Epithelial cell of proximal tubule (primary cell): Measurements from ENCODE around the gene PPP1CB. TPM values are rescaled to one million over a fixed set of nuclear protein-coding genes. Genes with fewer than 3 reads are reported as not detected.
"Not testable (repeated sequence)": the region's sequence is repeated elsewhere in the genome, so short reads cannot be mapped to it uniquely, and the experiment has no call there.

ENCODE experiments used
- DNase-seq: peaks from one replicate; pipeline ENCODE4 v3.0.0-alpha.2; 2011; ENCODE audit warnings: low read depth
- H3K4me3 ChIP-seq: 2 replicates; pipeline ENCODE4 v1.5.1; 2011; ENCODE audit warnings: low read depth, mild to moderate bottlenecking, low read length
- CTCF ChIP-seq: conservative IDR thresholded peaks from 2 replicates; pipeline ENCODE4 v1.5.1; 2012; ENCODE audit warnings: low read depth, mild to moderate bottlenecking, low read length
- total RNA-seq: library from RNA; depleted of rRNA; stranded (reverse); fragments of >200 nt; gene quantifications from 2 replicates; pipeline ENCODE4 v1.2.3, GENCODE V29; 2015

Gene PPP1CB
- total RNA-seq, 1 donor from 2014 or later = 173 TPM

GRCh38 chr2:28768952-28769351, 17.3 kb downstream of the PPP1CB start:
- TF ChIP-seq CTCF = no peak
- no peak for DNase-seq

GRCh38 chr2:28772351-28772750, 20.7 kb downstream of the PPP1CB start:
- no peak for TF ChIP-seq CTCF
- DNase-seq = no peak
- no peak overlapping the region for H3K4me3 ChIP-seq

More at GRCh38 chr2:28768952-28769351, 17.3 kb downstream of the PPP1CB start:
- H3K4me3 ChIP-seq = no peak overlapping the region

GRCh38 chr2:28776471-28776870, 24.8 kb downstream of the PPP1CB start:
- H3K4me3 ChIP-seq = no peak overlapping the region
- DNase-seq = no peak
- no peak for TF ChIP-seq CTCF

- no peak for TF ChIP-seq CTCF
- DNase-seq = no peak
- H3K4me3 ChIP-seq = no peak overlapping the region
These were observed 26.8 kb downstream of the PPP1CB start for GRCh38 chr2:28778392-28778791.

GRCh38 chr2:28779001-28779400, 27.4 kb downstream of the PPP1CB start:
- no peak for DNase-seq
- no peak overlapping the region for H3K4me3 ChIP-seq
- TF ChIP-seq CTCF = no peak

DNA sequence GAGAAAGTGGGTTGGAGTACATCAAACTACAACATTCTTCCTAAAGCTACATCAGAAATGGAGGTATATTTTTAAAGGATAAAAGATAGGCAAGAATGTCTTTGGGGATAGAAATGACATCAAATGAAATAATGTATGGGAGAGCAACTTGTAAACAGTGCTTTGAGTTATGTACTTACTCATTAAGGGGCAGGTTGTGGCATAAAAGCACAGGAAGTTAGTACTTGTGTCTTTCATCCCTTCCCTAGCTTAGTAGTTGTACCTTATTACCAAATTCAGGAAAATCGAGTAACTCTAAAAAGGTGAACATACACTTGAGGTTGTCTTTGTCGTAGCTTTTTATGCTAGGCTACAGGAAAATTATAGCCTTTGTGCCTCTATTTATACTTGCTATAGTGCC, 28.9 kb downstream of the PPP1CB start:
- DNase-seq = no peak
- no peak for TF ChIP-seq CTCF

GRCh38 chr2:28782423-28782822, 30.8 kb downstream of the PPP1CB start:
- no peak overlapping the region for H3K4me3 ChIP-seq
- no peak for TF ChIP-seq CTCF
- DNase-seq = no peak

More for the DNA sequence above, 28.9 kb downstream of the PPP1CB start:
- H3K4me3 ChIP-seq = no peak overlapping the region

GRCh38 chr2:28784570-28784969, 32.9 kb downstream of the PPP1CB start:
- DNase-seq, H3K4me3 ChIP-seq: not testable (repeated sequence)
